ENCODE results near the gene TTLL9. TPM values are rescaled to one million over a fixed set of nuclear protein-coding genes. Genes with fewer than 3 reads are reported as not detected.

The TTLL9 gene
- polyA plus RNA-seq, 1 of the 3 experiments (the other 2 are of a cell fraction), result 0.23 TPM

- H2AFZ ChIP-seq (ENCODE audit: low read depth), result no peak overlapping the region
- H3K9ac ChIP-seq, result no peak overlapping the region
- peak; percentile 57 for DNase-seq
- no peaks in the 10 kb centered on the region for H3K9me2 ChIP-seq
- ChIA-PET POLR2A (no interaction called here), CTCF (interaction anchor here (1.2 to 15.5 kb wide), 10 partner anchors 11 to 273 kb away, joined by 3 to 174 read pairs (median 14); partner anchors contain the start of genes FOXS1 and PDRG1)
- H4K20me1 ChIP-seq (ENCODE audit: insufficient read depth), result no peaks in the 10 kb centered on the region
- no peaks in the 10 kb centered on the region for H3K36me3 ChIP-seq (replicated peaks in 1 of 2; ENCODE audit: control insufficient read depth in 1 of 2, insufficient read depth in 2 of 2, low read length in 1 of 2)
- H3K9me3 ChIP-seq, result no peaks in the 10 kb centered on the region
- H3K79me2 ChIP-seq (ENCODE audit: insufficient read depth), result no peaks in the 10 kb centered on the region
- no peaks in the 10 kb centered on the region for H3K27me3 ChIP-seq (ENCODE audit: insufficient read depth)
- peak overlapping the region; percentile 62 to 88; a peak in 3 of 4 replicates for H3K27ac ChIP-seq (ENCODE audit: low read depth in 2 of 2, low read length in 1 of 2)
- H3K4me3 ChIP-seq (ENCODE audit: low read depth in 2 of 2, low read length in 1 of 2), result no peak overlapping the region
- peak overlapping the region; percentile 30 for H3K4me2 ChIP-seq
- peaks cover 37 to 51% of the 10 kb centered on the region in 2 experiments for H3K4me1 ChIP-seq (ENCODE audit: control insufficient read depth in 1 of 2, insufficient read depth in 2 of 2, low read depth in 1 of 2, low read length in 1 of 2)
- 28% methylated on average over 5 of the region's 14 CpGs for WGBS (ENCODE audit: low lambda C conversion rate)
- peaks cover 34% of the 10 kb centered on the region for H3F3A ChIP-seq (replicated peaks; ENCODE audit: insufficient read depth)
- TF ChIP-seq TCF12 (IDR thresholded peaks at IDR 0.05) (peak; percentile 98), REST (IDR thresholded peaks at IDR 0.05; ENCODE audit: low read depth, low read length) (peak; percentile 58; the same call in 1 of the 2 replicates), POLR2AphosphoS5 (IDR thresholded peaks at IDR 0.05; ENCODE audit: low read depth, low read length) (peak; percentile 57; the same call in 1 of the 2 replicates), PBX3 (IDR thresholded peaks at IDR 0.05) (peak; percentile 78), FOXJ3 (CRISPR knock-in tag; IDR thresholded peaks at IDR 0.05) (no peak), ZBTB33 (IDR thresholded peaks at IDR 0.05; ENCODE audit: borderline replicate concordance, low read depth) (peak; percentile 55; the same call in 1 of the 2 replicates), USF2 (IDR thresholded peaks at IDR 0.05; ENCODE audit: borderline replicate concordance, low read depth, low read length) (no peak), CHD2 (IDR thresholded peaks at IDR 0.05; ENCODE audit: low read length, partially characterized antibody) (peak; percentile 76), TAF1 (IDR thresholded peaks at IDR 0.05; ENCODE audit: borderline replicate concordance, low read depth, low read length) (no peak), ELF1 (IDR thresholded peaks at IDR 0.05) (no peak), SMC3 (IDR thresholded peaks at IDR 0.05; ENCODE audit: low read depth, low read length) (no peak), USF1 (IDR thresholded peaks at IDR 0.05; ENCODE audit: borderline replicate concordance, low read depth) (peak; percentile 22; the same call in 1 of the 2 replicates), CTCF (IDR thresholded peaks at IDR 0.05) (no peak), JUND (IDR thresholded peaks at IDR 0.05) (peak; percentile 98), NRF1 (IDR thresholded peaks at IDR 0.05; ENCODE audit: low read depth, low read length) (no peak), FOSL2 (IDR thresholded peaks at IDR 0.05; ENCODE audit: borderline replicate concordance, low read depth) (peak; percentile 99), TEAD4 (IDR thresholded peaks at IDR 0.05; ENCODE audit: borderline replicate concordance, insufficient read depth) (peak; percentile 81), RFX5 (IDR thresholded peaks at IDR 0.05; ENCODE audit: low read length) (no peak), SIN3A (IDR thresholded peaks at IDR 0.05; ENCODE audit: borderline replicate concordance, low read depth, low read length) (no peak; the same call in 1 of the 2 replicates), MAX (IDR thresholded peaks at IDR 0.05; ENCODE audit: low read depth) (peak; percentile 93), EZH2phosphoT487 (IDR thresholded peaks at IDR 0.05; ENCODE audit: borderline replicate concordance, low read depth) (no peak)
Observed at GRCh38 chr20:31835977-31836852, 34.2 kb upstream of the TTLL9 start.

Measured in SK-N-SH (cell line).